OCI-LY1 (cell line): ENCODE data around the gene RPP25L.

Experiments used
- H2AFZ ChIP-seq: fragments of 200-600 bp; sonication (generic), shearing (Covaris generic); 2 replicates; pipeline ENCODE4 v1.6.0; 2014; ENCODE audit warnings: antibody characterized with exemption, mild to moderate bottlenecking, low read length
- H3F3A ChIP-seq: fragments of 200-600 bp; sonication (generic), shearing (Covaris generic); 2 replicates; pipeline ENCODE4 v1.6.0; 2014; ENCODE audit warnings: mild to moderate bottlenecking, antibody characterized with exemption, low read length, moderate library complexity; ENCODE audit not compliant: insufficient read depth
- H3K27ac ChIP-seq: fragments of 200-600 bp; sonication (generic); 2 replicates; pipeline ENCODE4 v1.5.1; 2014; ENCODE audit warnings: low read length, mixed run types, mild to moderate bottlenecking, low read depth; ENCODE audit not compliant: poor library complexity, severe bottlenecking
- H3K27me3 ChIP-seq: fragments of 200-600 bp; sonication (generic); 2 replicates; pipeline ENCODE4 v1.6.0; 2014; ENCODE audit warnings: antibody characterized with exemption, mild to moderate bottlenecking, low read length, moderate library complexity; ENCODE audit not compliant: insufficient read depth
- H3K36me3 ChIP-seq: fragments of 200-600 bp; sonication (generic); 2 replicates; pipeline ENCODE4 v1.6.1; 2014; ENCODE audit warnings: mild to moderate bottlenecking, antibody characterized with exemption, low read length, moderate library complexity, mixed read lengths; ENCODE audit not compliant: insufficient read depth
- H3K4me1 ChIP-seq: fragments of 200-600 bp; sonication (generic); 2 replicates; pipeline ENCODE4 v1.5.1; 2014; ENCODE audit warnings: mild to moderate bottlenecking, low read length, moderate library complexity; ENCODE audit not compliant: insufficient read depth, severe bottlenecking
- H3K4me2 ChIP-seq: fragments of 200-600 bp; sonication (generic), shearing (Covaris generic); 2 replicates; pipeline ENCODE4 v1.6.1; 2014; ENCODE audit warnings: low read length
- H3K4me3 ChIP-seq: fragments of 200-600 bp; sonication (generic); 2 replicates; pipeline ENCODE4 v1.5.1; 2014; ENCODE audit warnings: low read length, low read depth, mild to moderate bottlenecking, mixed read lengths; ENCODE audit not compliant: poor library complexity, severe bottlenecking
- H3K79me2 ChIP-seq: fragments of 200-600 bp; shearing (Covaris generic); 2 replicates; pipeline ENCODE4 v1.6.1; 2016; ENCODE audit warnings: mixed run types, low read length, mixed read lengths; ENCODE audit not compliant: insufficient read depth
- H3K9ac ChIP-seq: fragments of 200-600 bp; sonication (generic), shearing (Covaris generic); 2 replicates; pipeline ENCODE4 v1.6.1; 2014; ENCODE audit warnings: mild to moderate bottlenecking, low read length, mixed read lengths
- H3K9me2 ChIP-seq: fragments of 200-600 bp; sonication (generic), shearing (Covaris generic); 2 replicates; pipeline ENCODE4 v1.6.1; 2014; ENCODE audit warnings: low read depth, mild to moderate bottlenecking, low read length, mixed read lengths
- H3K9me3 ChIP-seq: fragments of 200-600 bp; shearing (Covaris generic); 2 replicates; pipeline ENCODE4 v1.6.1; 2014; ENCODE audit warnings: low read length, mixed read lengths
- H4K20me1 ChIP-seq: fragments of 200-600 bp; sonication (generic), shearing (Covaris generic); 2 replicates; pipeline ENCODE4 v1.6.0; 2016; ENCODE audit warnings: mild to moderate bottlenecking, low read length; ENCODE audit not compliant: insufficient read depth
- CTCF ChIP-seq: fragments of 200-600 bp; sonication (generic), shearing (Covaris generic); IDR thresholded peaks from 2 replicates; pipeline ENCODE4 v1.5.1; 2017; ENCODE audit warnings: mild to moderate bottlenecking, antibody characterized with exemption, low read length, moderate library complexity, mixed read lengths
- EZH2 ChIP-seq: fragments of 200-600 bp; sonication (generic), shearing (Covaris generic); IDR thresholded peaks from 2 replicates; pipeline ENCODE4 v1.8.0; 2017; ENCODE audit warnings: borderline replicate concordance, mixed run types, mild to moderate bottlenecking, antibody characterized with exemption, low read length, moderate library complexity, mixed read lengths

The RPP25L gene

GRCh38 chr9:34579104-34579807 is 32.6 kb downstream of the RPP25L start:
- Histone ChIP-seq H3K9me3 (no peaks in the 10 kb centered on the region), H2AFZ (no peak overlapping the region), H3K9ac (no peak overlapping the region), H3K4me2 (no peak overlapping the region), H4K20me1 (no peaks in the 10 kb centered on the region), H3K79me2 (no peaks in the 10 kb centered on the region), H3K4me3 (no peak overlapping the region), H3K9me2 (no peaks in the 10 kb centered on the region), H3K27me3 (peaks cover 15% of the 10 kb centered on the region), H3K27ac (no peak overlapping the region), H3K4me1 (no peaks in the 10 kb centered on the region), H3K36me3 (no peaks in the 10 kb centered on the region), H3F3A (no peaks in the 10 kb centered on the region)
- TF ChIP-seq EZH2 = no peak
- TF ChIP-seq CTCF = no peak

DNA sequence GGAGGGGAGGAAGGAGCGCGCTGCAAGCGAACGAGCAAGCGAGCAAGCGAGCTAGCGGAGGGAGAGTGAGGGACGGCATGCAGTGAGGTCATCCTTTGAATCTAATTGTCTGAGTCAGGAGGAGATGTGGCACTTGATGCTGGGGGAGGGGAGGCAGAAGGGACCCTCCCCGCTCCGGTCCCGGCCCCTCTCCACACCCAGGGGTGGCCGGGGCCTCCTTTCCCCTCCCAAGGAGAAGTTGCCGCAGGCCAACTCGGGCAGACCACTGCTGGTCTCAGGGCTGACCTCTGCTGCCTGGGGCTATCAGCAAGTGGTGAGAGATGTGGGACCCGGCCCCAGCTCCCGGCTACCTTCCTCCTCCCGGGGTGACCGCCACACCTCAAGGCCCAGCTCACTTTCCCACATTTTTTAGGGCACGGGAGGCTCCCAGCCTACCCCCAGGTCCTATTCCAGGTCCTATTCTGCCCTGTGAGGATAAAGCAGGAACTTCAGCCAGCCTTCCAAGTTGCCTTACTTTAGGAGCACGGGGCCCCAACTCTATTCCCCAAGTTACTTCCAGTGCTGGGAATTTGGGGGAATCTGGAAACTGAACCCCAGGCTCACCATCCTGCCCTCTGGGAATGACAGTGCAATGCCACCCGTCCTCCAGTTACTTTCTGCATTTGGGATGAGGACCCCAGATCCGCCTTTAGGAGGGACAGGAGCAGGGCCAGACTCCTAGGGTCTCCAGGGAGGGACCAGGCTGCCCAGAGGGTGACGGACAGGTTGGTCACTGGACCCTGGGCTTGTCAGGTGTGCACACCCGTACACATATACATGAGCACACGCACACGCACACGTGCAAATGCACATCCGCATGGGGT is 33.4 kb downstream of the RPP25L start:
- Histone ChIP-seq H3K9me3 (no peaks in the 10 kb centered on the region), H3K4me2 (no peak overlapping the region), H2AFZ (no peak overlapping the region), H3K79me2 (no peaks in the 10 kb centered on the region), H3K9me2 (no peaks in the 10 kb centered on the region), H3K9ac (no peak overlapping the region), H3K4me3 (no peak overlapping the region), H3K27ac (no peak overlapping the region), H4K20me1 (no peaks in the 10 kb centered on the region), H3K36me3 (no peaks in the 10 kb centered on the region), H3K4me1 (no peaks in the 10 kb centered on the region), H3F3A (no peaks in the 10 kb centered on the region), H3K27me3 (peaks cover 15% of the 10 kb centered on the region)
- no peak for TF ChIP-seq EZH2
- no peak for TF ChIP-seq CTCF

DNA sequence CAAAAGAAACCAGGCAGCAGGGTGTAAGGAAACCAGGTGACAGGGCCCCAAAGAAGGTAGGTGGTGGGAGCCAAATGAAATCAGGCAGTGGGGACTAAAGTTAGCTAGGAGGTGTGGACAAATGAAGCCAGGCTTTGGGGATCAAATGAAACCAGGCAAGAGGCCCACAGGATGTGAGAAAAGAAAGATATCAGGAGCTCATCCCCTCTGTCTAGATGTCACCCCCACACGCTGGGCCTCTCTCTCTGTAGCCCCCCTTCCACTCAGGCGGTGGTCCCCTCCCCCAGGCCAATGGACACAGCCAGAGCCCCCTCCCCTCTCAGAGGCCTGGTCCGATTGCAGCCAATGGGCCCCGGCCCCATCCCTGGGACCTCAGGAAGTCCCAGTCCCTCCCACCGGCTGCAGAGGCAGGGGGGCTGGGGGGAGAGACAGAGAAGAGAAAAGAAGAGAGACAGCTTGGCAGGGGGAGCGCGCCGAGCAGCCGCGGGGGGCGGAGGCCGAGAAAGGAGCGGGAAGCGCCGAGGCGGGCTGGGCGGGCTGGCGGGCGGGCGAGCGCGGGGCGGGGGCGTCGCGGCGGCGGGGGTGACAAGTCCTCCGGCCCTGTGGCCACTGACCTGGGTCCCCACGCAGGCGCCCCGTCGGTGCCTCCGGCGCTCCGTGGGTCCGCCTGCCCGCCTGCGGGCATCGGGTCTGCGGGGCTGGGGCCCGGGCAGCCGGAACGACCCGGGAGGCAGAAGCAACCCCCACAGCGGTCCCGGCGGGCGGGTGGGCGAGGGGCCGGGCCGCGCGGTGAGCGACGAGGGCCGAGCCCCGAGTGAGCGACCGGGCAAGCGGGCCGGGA is 34.3 kb downstream of the RPP25L start:
- H3K9me3 ChIP-seq = no peaks in the 10 kb centered on the region
- no peak overlapping the region for H3K4me3 ChIP-seq
- H3K9ac ChIP-seq = no peak overlapping the region
- TF ChIP-seq EZH2 (no peak), CTCF (no peak)
- H3K4me1 ChIP-seq = no peaks in the 10 kb centered on the region
- peaks cover 15% of the 10 kb centered on the region for H3K27me3 ChIP-seq
- H4K20me1 ChIP-seq = no peaks in the 10 kb centered on the region
- no peaks in the 10 kb centered on the region for H3K9me2 ChIP-seq
- H3K79me2 ChIP-seq = no peaks in the 10 kb centered on the region
- H2AFZ ChIP-seq = no peak overlapping the region
- no peaks in the 10 kb centered on the region for H3F3A ChIP-seq
- no peaks in the 10 kb centered on the region for H3K36me3 ChIP-seq
- no peak overlapping the region for H3K27ac ChIP-seq
- H3K4me2 ChIP-seq = no peak overlapping the region
